GM23248 (cell line): Measurements from ENCODE around the gene TENM3. TPM values are rescaled to one million over a fixed set of nuclear protein-coding genes. Genes with fewer than 3 reads are reported as not detected.

Experiments used
- DNase-seq: peaks from one replicate; pipeline ENCODE4 v3.0.0-alpha.2; 2015
- H2AFZ ChIP-seq: fragments of 200-600 bp; sonication (generic); 2 replicates; pipeline ENCODE4 v1.6.1; 2016; ENCODE audit warnings: antibody characterized with exemption
- H3F3A ChIP-seq: fragments of 200-600 bp; sonication (generic); 2 replicates; pipeline ENCODE4 v1.6.1; 2016; ENCODE audit warnings: mild to moderate bottlenecking, antibody characterized with exemption, mixed run types; ENCODE audit not compliant: insufficient read depth
- H3K27ac ChIP-seq: fragments of 200-600 bp; sonication (generic); 2 replicates; pipeline ENCODE4 v1.5.1; 2016; ENCODE audit warnings: mild to moderate bottlenecking
- H3K27me3 ChIP-seq: fragments of 200-600 bp; sonication (generic); replicated peaks from 2 replicates; pipeline ENCODE4 v1.6.1; 2016; ENCODE audit warnings: mild to moderate bottlenecking; ENCODE audit not compliant: insufficient read depth
- H3K36me3 ChIP-seq: fragments of 200-600 bp; sonication (generic); 2 replicates; pipeline ENCODE4 v1.6.1; 2016; ENCODE audit warnings: low read depth, mild to moderate bottlenecking
- H3K4me1 ChIP-seq: fragments of 200-600 bp; sonication (generic); 2 replicates; pipeline ENCODE4 v1.6.1; 2016; ENCODE audit warnings: mild to moderate bottlenecking; ENCODE audit not compliant: insufficient read depth
- H3K4me2 ChIP-seq: fragments of 200-600 bp; sonication (generic); one replicate; pipeline ENCODE4 v1.6.1; 2016; ENCODE audit warnings: mild to moderate bottlenecking; ENCODE audit not compliant: unreplicated experiment
- H3K4me3 ChIP-seq: fragments of 200-600 bp; sonication (generic); 2 replicates; pipeline ENCODE4 v1.5.1; 2016; ENCODE audit warnings: mild to moderate bottlenecking
- H3K79me2 ChIP-seq: fragments of 200-600 bp; sonication (generic); 2 replicates; pipeline ENCODE4 v1.6.1; 2016; ENCODE audit warnings: mild to moderate bottlenecking; ENCODE audit not compliant: insufficient read depth
- H3K9ac ChIP-seq: fragments of 200-600 bp; sonication (generic); 2 replicates; pipeline ENCODE4 v1.6.1; 2016; ENCODE audit warnings: mild to moderate bottlenecking
- H3K9me2 ChIP-seq: fragments of 200-600 bp; sonication (generic); 2 replicates; pipeline ENCODE4 v1.6.1; 2016; ENCODE audit warnings: mixed run types, mild to moderate bottlenecking, moderate library complexity; ENCODE audit not compliant: insufficient read depth
- H3K9me3 ChIP-seq: fragments of 200-600 bp; sonication (generic); one replicate; pipeline ENCODE4 v1.6.1; 2017; ENCODE audit warnings: low read depth
- H4K20me1 ChIP-seq: fragments of 200-600 bp; sonication (generic); 2 replicates; pipeline ENCODE4 v1.6.0; 2016; ENCODE audit not compliant: insufficient read depth
- EZH2 ChIP-seq: fragments of 200-600 bp; sonication (generic); IDR thresholded peaks from 2 replicates; pipeline ENCODE4 v1.6.1; 2018; ENCODE audit warnings: antibody characterized with exemption, mild to moderate bottlenecking; ENCODE audit not compliant: insufficient read depth, poor library complexity, severe bottlenecking
- EZH2phosphoT487 ChIP-seq: fragments of 200-600 bp; sonication (generic); IDR thresholded peaks from 2 replicates; pipeline ENCODE4 v1.6.1; 2018; ENCODE audit warnings: antibody characterized with exemption, moderate library complexity, mild to moderate bottlenecking, low read depth; ENCODE audit not compliant: insufficient read depth
- WGBS, 2 experiments: methylation state at CpG; one replicate each; pipeline ENCODE4 v1.1.6; 2015 to 2017; ENCODE audit warnings: low lambda C conversion rate in 2 of 2, low coverage in 1 of 2; ENCODE audit errors: missing lambda C conversion rate in 2 of 2; 5-methylcytosine and 5-hydroxymethylcytosine counted together
- in situ Hi-C: fragments of 300-500 bp; cut with MboI; formaldehyde crosslinking; loops from 2 replicates; pipeline ENCODE4 v1.15.0; 2020
- polyA plus RNA-seq: library from polyadenylated mRNA; unstranded; fragments of >200 nt; fragmentation: Nextera tagmentation; extraction: Ambion mirVana; gene quantifications from 2 replicates; pipeline ENCODE4 v1.2.1, GENCODE V29; 2016
- total RNA-seq: library from RNA; depleted of rRNA; stranded (reverse); fragments of >200 nt; shearing (Covaris generic); gene quantifications from 2 replicates; pipeline ENCODE4 v1.2.3, GENCODE V29; 2014

Gene TENM3
- total and polyA plus RNA-seq, 2 experiments from 2014 or later: 0.83 to 8.1 TPM

- H3K4me3 ChIP-seq: no peak overlapping the region
- no peaks in the 10 kb centered on the region for H4K20me1 ChIP-seq
- DNase-seq: no peak
- no peaks in the 10 kb centered on the region for H3K9me2 ChIP-seq
- H3K9me3 ChIP-seq: no peaks in the 10 kb centered on the region
- H3K4me2 ChIP-seq: no peak overlapping the region
- H3F3A ChIP-seq: no peaks in the 10 kb centered on the region
- H3K36me3 ChIP-seq: no peaks in the 10 kb centered on the region
- 61% methylated on average over 5 of the region's 5 CpGs for WGBS, 2 experiments
- no peak overlapping the region for H3K9ac ChIP-seq
- no peak overlapping the region for H3K27ac ChIP-seq
- H2AFZ ChIP-seq: no peak overlapping the region
- TF ChIP-seq EZH2 (no peak), EZH2phosphoT487 (no peak)
- no peaks in the 10 kb centered on the region for H3K27me3 ChIP-seq
- H3K79me2 ChIP-seq: no peaks in the 10 kb centered on the region
- H3K4me1 ChIP-seq: no peaks in the 10 kb centered on the region
- in situ Hi-C loops: no loop called here
These were observed 258.9 kb downstream of the TENM3 start for GRCh38 chr4:182502064-182502463.

- H3K4me2 ChIP-seq: no peak overlapping the region
- H3K27me3 ChIP-seq: no peaks in the 10 kb centered on the region
- H3K9me3 ChIP-seq: no peaks in the 10 kb centered on the region
- H3K4me3 ChIP-seq: no peak overlapping the region
- H3K27ac ChIP-seq: no peak overlapping the region
- H4K20me1 ChIP-seq: no peaks in the 10 kb centered on the region
- H3K4me1 ChIP-seq: no peaks in the 10 kb centered on the region
- 71 to 73% methylated on average over 5 of the region's 5 CpGs for WGBS, 2 experiments
- no peaks in the 10 kb centered on the region for H3F3A ChIP-seq
- no peak overlapping the region for H2AFZ ChIP-seq
- no peaks in the 10 kb centered on the region for H3K79me2 ChIP-seq
- H3K36me3 ChIP-seq: no peaks in the 10 kb centered on the region
- in situ Hi-C loops: no loop called here
- H3K9ac ChIP-seq: no peak overlapping the region
- TF ChIP-seq EZH2: no peak
- TF ChIP-seq EZH2phosphoT487: no peak
- no peak for DNase-seq
- no peaks in the 10 kb centered on the region for H3K9me2 ChIP-seq
These were observed 261.3 kb downstream of the TENM3 start for GRCh38 chr4:182504463-182504862.

DNA sequence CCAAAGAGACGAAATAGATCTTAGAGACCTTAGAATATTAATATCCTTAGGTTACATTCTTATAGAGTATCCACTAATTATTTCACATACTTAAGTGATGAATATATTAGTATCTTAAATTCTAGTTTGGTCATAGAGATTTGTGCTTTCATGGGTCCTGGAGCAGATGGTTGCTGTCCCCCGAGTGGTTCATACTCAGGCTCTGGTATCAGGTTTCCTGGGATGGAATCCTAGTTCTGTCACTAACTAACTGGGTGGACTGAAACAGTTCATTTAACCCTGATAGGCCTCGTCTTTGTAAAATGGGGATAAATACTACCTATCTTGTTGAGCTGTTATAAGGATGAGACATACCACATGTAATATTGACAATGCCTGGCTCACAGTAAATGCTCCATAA lies 264.6 kb downstream of the TENM3 start:
- H3K9me3 ChIP-seq: no peaks in the 10 kb centered on the region
- no peaks in the 10 kb centered on the region for H3K9me2 ChIP-seq
- H3F3A ChIP-seq: no peaks in the 10 kb centered on the region
- in situ Hi-C loops: no loop called here
- no peak overlapping the region for H3K27ac ChIP-seq
- no peaks in the 10 kb centered on the region for H4K20me1 ChIP-seq
- TF ChIP-seq EZH2 (no peak), EZH2phosphoT487 (no peak)
- no peak for DNase-seq
- 17 to 21% methylated on average over 3 of the region's 3 CpGs for WGBS, 2 experiments
- no peak overlapping the region for H3K4me2 ChIP-seq
- H2AFZ ChIP-seq: no peak overlapping the region
- H3K4me1 ChIP-seq: no peaks in the 10 kb centered on the region
- no peaks in the 10 kb centered on the region for H3K36me3 ChIP-seq
- H3K27me3 ChIP-seq: no peaks in the 10 kb centered on the region
- no peaks in the 10 kb centered on the region for H3K79me2 ChIP-seq
- H3K9ac ChIP-seq: no peak overlapping the region
- H3K4me3 ChIP-seq: no peak overlapping the region

DNA sequence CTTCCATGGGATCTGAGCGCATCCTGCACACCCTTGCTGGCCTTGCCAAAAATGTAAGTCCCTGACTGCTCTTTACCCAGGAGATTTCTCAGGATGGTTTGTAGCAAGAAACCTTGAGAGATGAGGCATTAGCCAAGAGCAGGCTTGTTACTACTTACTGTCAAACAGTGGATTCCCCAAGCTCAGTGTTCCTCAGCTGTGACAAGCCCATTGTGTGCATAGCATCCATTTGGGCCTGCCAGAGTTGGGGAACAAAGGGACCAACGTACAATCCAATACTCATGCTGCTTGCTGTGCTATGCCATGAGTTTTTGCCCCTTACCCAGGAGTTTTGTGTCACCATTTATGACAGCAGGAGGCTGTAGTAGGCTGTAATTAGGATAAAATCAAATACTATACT lies 267.6 kb downstream of the TENM3 start:
- no peaks in the 10 kb centered on the region for H3K36me3 ChIP-seq
- no peaks in the 10 kb centered on the region for H3F3A ChIP-seq
- in situ Hi-C loops: no loop called here
- no peaks in the 10 kb centered on the region for H3K79me2 ChIP-seq
- no peak overlapping the region for H2AFZ ChIP-seq
- DNase-seq: no peak
- no peaks in the 10 kb centered on the region for H3K4me1 ChIP-seq
- no peak overlapping the region for H3K9ac ChIP-seq
- 51% methylated on average over 2 of the region's 2 CpGs for WGBS, 2 experiments
- H3K27me3 ChIP-seq: no peaks in the 10 kb centered on the region
- H3K27ac ChIP-seq: no peak overlapping the region
- H4K20me1 ChIP-seq: no peaks in the 10 kb centered on the region
- H3K9me3 ChIP-seq: no peaks in the 10 kb centered on the region
- no peaks in the 10 kb centered on the region for H3K9me2 ChIP-seq
- no peak overlapping the region for H3K4me2 ChIP-seq
- TF ChIP-seq EZH2phosphoT487 (no peak), EZH2 (no peak)
- H3K4me3 ChIP-seq: no peak overlapping the region
